H9 (cell line): ENCODE results near the gene VEGFA. TPM values are rescaled to one million over a fixed set of nuclear protein-coding genes. Genes with fewer than 3 reads are reported as not detected.

Experiments used
- DNase-seq: peaks from one replicate; pipeline ENCODE4 v3.0.0-alpha.2; 2017
- H2AFZ ChIP-seq: one replicate; pipeline ENCODE4 v1.6.1; 2013; ENCODE audit warnings: mild to moderate bottlenecking, low read length, control low read depth, moderate library complexity
- H2AK5ac ChIP-seq: 2 replicates; pipeline ENCODE4 v1.6.1; 2013; ENCODE audit warnings: low read length, control low read depth, mixed read lengths; ENCODE audit not compliant: insufficient read length
- H2BK120ac ChIP-seq: one replicate; pipeline ENCODE4 v1.6.1; 2013; ENCODE audit warnings: low read depth, mild to moderate bottlenecking, low read length, control low read depth, inconsistent platforms; ENCODE audit not compliant: poor library complexity, severe bottlenecking
- H2BK12ac ChIP-seq: 2 replicates; pipeline ENCODE4 v1.6.1; 2013; ENCODE audit warnings: low read length, control low read depth, mixed read lengths, low read depth; ENCODE audit not compliant: insufficient read length
- H2BK15ac ChIP-seq: 2 replicates; pipeline ENCODE4 v1.6.1; 2013; ENCODE audit warnings: low read depth, low read length, control low read depth
- H2BK20ac ChIP-seq: one replicate; pipeline ENCODE4 v1.6.1; 2013; ENCODE audit warnings: low read depth, mild to moderate bottlenecking, low read length, control low read depth, inconsistent platforms; ENCODE audit not compliant: poor library complexity, severe bottlenecking
- H2BK5ac ChIP-seq: 2 replicates; pipeline ENCODE4 v1.6.1; 2013; ENCODE audit warnings: low read length, control low read depth, mixed read lengths; ENCODE audit not compliant: insufficient read length
- H3K14ac ChIP-seq: 2 replicates; pipeline ENCODE4 v1.6.1; 2013; ENCODE audit warnings: low read length, control low read depth; ENCODE audit not compliant: insufficient read depth
- H3K18ac ChIP-seq: 2 replicates; pipeline ENCODE4 v1.6.1; 2013; ENCODE audit warnings: low read depth, mild to moderate bottlenecking, mixed read lengths, low read length, control low read depth; ENCODE audit not compliant: insufficient read length
- H3K23ac ChIP-seq: 2 replicates; pipeline ENCODE4 v1.6.1; 2013; ENCODE audit warnings: low read length, control low read depth, mixed read lengths, low read depth; ENCODE audit not compliant: insufficient read length
- H3K23me2 ChIP-seq: 2 replicates; pipeline ENCODE4 v1.6.1; 2013; ENCODE audit warnings: low read depth, mild to moderate bottlenecking, mixed read lengths, low read length, control low read depth; ENCODE audit not compliant: insufficient read length, poor library complexity, severe bottlenecking
- H3K27ac ChIP-seq: 2 replicates; pipeline ENCODE4 v1.5.1; 2013; ENCODE audit warnings: low read length, control low read depth, mixed read lengths, low read depth; ENCODE audit not compliant: insufficient read length
- H3K27me3 ChIP-seq: 2 replicates; pipeline ENCODE4 v1.6.1; 2013; ENCODE audit warnings: low read length, control low read depth, inconsistent platforms; ENCODE audit not compliant: insufficient read depth
- H3K4ac ChIP-seq: 2 replicates; pipeline ENCODE4 v1.6.1; 2013; ENCODE audit warnings: low read depth, mild to moderate bottlenecking, control low read depth, inconsistent platforms, low read length, moderate library complexity
- H3K4me1 ChIP-seq: 2 replicates; pipeline ENCODE4 v1.6.1; 2013; ENCODE audit warnings: low read length, control low read depth, inconsistent platforms; ENCODE audit not compliant: insufficient read depth
- H3K4me2 ChIP-seq: 2 replicates; pipeline ENCODE4 v1.6.1; 2013; ENCODE audit warnings: low read length, control low read depth, mixed read lengths; ENCODE audit not compliant: insufficient read length, insufficient read depth
- H3K56ac ChIP-seq: 2 replicates; pipeline ENCODE4 v1.6.1; 2013; ENCODE audit warnings: low read depth, mild to moderate bottlenecking, mixed read lengths, low read length, control low read depth; ENCODE audit not compliant: insufficient read length
- H3K79me1 ChIP-seq: 2 replicates; pipeline ENCODE4 v1.6.1; 2013; ENCODE audit warnings: low read depth, mild to moderate bottlenecking, moderate library complexity, low read length, control low read depth, inconsistent platforms; ENCODE audit not compliant: insufficient read depth, poor library complexity, severe bottlenecking
- H3K79me2 ChIP-seq: 2 replicates; pipeline ENCODE4 v1.6.1; 2013; ENCODE audit warnings: low read length, control low read depth, inconsistent platforms; ENCODE audit not compliant: insufficient read depth
- H3K9ac ChIP-seq: 2 replicates; pipeline ENCODE4 v1.6.1; 2013; ENCODE audit warnings: low read length, control low read depth, mixed read lengths; ENCODE audit not compliant: insufficient read length; ENCODE audit errors: extremely low read depth
- H3K9me3 ChIP-seq: one replicate; pipeline ENCODE4 v1.6.1; 2013; ENCODE audit warnings: low read depth, low read length, inconsistent platforms; ENCODE audit not compliant: control insufficient read depth
- H3T11ph ChIP-seq: one replicate; pipeline ENCODE4 v1.6.1; 2013; ENCODE audit warnings: mild to moderate bottlenecking, low read length, control low read depth, inconsistent platforms
- H4K20me1 ChIP-seq: one replicate; pipeline ENCODE4 v1.6.1; 2013; ENCODE audit not compliant: control insufficient read depth, insufficient read length, insufficient read depth
- H4K5ac ChIP-seq: 2 replicates; pipeline ENCODE4 v1.6.1; 2013; ENCODE audit warnings: low read depth, mild to moderate bottlenecking, mixed read lengths, low read length, control low read depth; ENCODE audit not compliant: insufficient read length
- H4K8ac ChIP-seq: replicated peaks from 2 replicates; pipeline ENCODE4 v1.6.1; 2013; ENCODE audit warnings: low read length, control low read depth, mixed read lengths, low read depth; ENCODE audit not compliant: insufficient read length
- H4K91ac ChIP-seq: 2 replicates; pipeline ENCODE4 v1.6.1; 2013; ENCODE audit warnings: low read depth, mild to moderate bottlenecking, moderate library complexity, mixed read lengths, low read length, control low read depth; ENCODE audit not compliant: insufficient read length
- H3K27ac Mint-ChIP-seq, 3 experiments: 2 replicates in 2 of 3; 3 replicates in 1 of 3; pipeline ENCODE4 v1.8.0; 2020 to 2021; ENCODE audit warnings: mixed read lengths in 3 of 3, mild to moderate bottlenecking in 1 of 3, moderate library complexity in 1 of 3
- H3K27me3 Mint-ChIP-seq: 2 replicates; pipeline ENCODE4 v1.8.0; 2021; ENCODE audit warnings: low read depth, mild to moderate bottlenecking, moderate library complexity, mixed read lengths
- H3K36me3 Mint-ChIP-seq, 3 experiments: 2 replicates in 2 of 3; 3 replicates in 1 of 3; pipeline ENCODE4 v1.8.0; 2020 to 2021; ENCODE audit warnings: low read depth in 3 of 3, mixed read lengths in 3 of 3; ENCODE audit not compliant: insufficient read depth in 1 of 3
- H3K4me1 Mint-ChIP-seq, 2 experiments: 2 replicates each; pipeline ENCODE4 v1.8.0; 2020; ENCODE audit warnings: mixed read lengths in 2 of 2
- H3K4me3 Mint-ChIP-seq, 2 experiments: 2 replicates in 1 of 2; 3 replicates in 1 of 2; pipeline ENCODE4 v1.8.0; 2020 to 2021; ENCODE audit warnings: mild to moderate bottlenecking in 2 of 2, mixed read lengths in 2 of 2, moderate library complexity in 1 of 2
- H3K9me3 Mint-ChIP-seq, 2 experiments: 2 replicates in 1 of 2; 3 replicates in 1 of 2; pipeline ENCODE4 v1.8.0; 2020; ENCODE audit warnings: mild to moderate bottlenecking in 2 of 2, mixed read lengths in 2 of 2, moderate library complexity in 1 of 2
- WGBS: extraction: QIAGEN DNeasy Blood & Tissue Kit; methylation state at CpG from one replicate; pipeline ENCODE4 v1.1.7; 2013; ENCODE audit warnings: missing lambda C conversion rate, low lambda C conversion rate, mixed read lengths; ENCODE audit not compliant: insufficient read length; ENCODE audit errors: extremely low coverage; 5-methylcytosine and 5-hydroxymethylcytosine counted together
- total RNA-seq: library from RNA; stranded (reverse); gene quantifications from 2 replicates; pipeline ENCODE4 v1.2.1, GENCODE V29; 2021
- TF ChIP-seq, protein P1 (sequence below): fragments of 200-600 bp; sonication (generic); conservative IDR thresholded peaks from 3 replicates; pipeline ENCODE4 v1.8.0; 2021; ENCODE audit warnings: antibody characterized with exemption, mild to moderate bottlenecking

Gene VEGFA
- total RNA-seq, 1 experiment from 2014 or later: 47.9 TPM

DNA sequence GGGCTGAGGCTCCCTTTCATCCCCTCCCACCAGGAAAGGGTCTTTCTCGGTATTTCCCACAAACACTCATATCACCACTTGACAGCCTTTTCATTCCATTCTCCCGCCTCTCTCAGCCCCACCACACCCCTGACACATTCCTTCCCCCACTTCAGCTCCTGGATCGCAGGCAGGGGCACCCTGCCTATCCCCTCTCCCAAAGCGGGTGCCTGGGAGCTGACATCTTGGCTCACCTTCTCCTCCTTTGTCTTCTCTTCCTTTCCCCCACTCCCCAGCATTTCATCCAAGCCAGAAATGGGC, 10.2 kb upstream of the VEGFA start:
- Histone ChIP-seq H3K4me2 (no peak overlapping the region), H3K79me2 (no peaks in the 10 kb centered on the region), H2AFZ (no peak overlapping the region), H2AK5ac (no peak overlapping the region), H3K4me1 (peaks cover 3% of the 10 kb centered on the region; the same call in 1 of the 2 replicates), H3K56ac (no peak overlapping the region), H3K14ac (no peak overlapping the region), H3K27ac (no peak overlapping the region), H2BK5ac (no peak overlapping the region), H3K18ac (no peak overlapping the region), H2BK120ac (no peak overlapping the region), H3K4ac (no peak overlapping the region), H2BK15ac (no peak overlapping the region), H3K9me3 (no peaks in the 10 kb centered on the region), H3K79me1 (no peaks in the 10 kb centered on the region), H2BK12ac (no peak overlapping the region), H2BK20ac (no peak overlapping the region), H3K23ac (no peak overlapping the region), H4K8ac (no peak overlapping the region), H4K91ac (no peak overlapping the region), H3K27me3 (no peaks in the 10 kb centered on the region), H4K5ac (no peak overlapping the region), H4K20me1 (no peaks in the 10 kb centered on the region), H3K9ac (no peak overlapping the region), H3K23me2 (no peaks in the 10 kb centered on the region), H3T11ph (no peak overlapping the region)
- no peak overlapping the region for H3K4me3 Mint-ChIP-seq
- H3K9me3 Mint-ChIP-seq: no peaks in the 10 kb centered on the region; a peak in 1 of 5 replicates
- H3K27ac Mint-ChIP-seq: no peak overlapping the region; a peak in 1 of 7 replicates
- H3K4me1 Mint-ChIP-seq: peaks cover 36 to 52% of the 10 kb centered on the region in 2 experiments
- TF ChIP-seq, protein P1, sequence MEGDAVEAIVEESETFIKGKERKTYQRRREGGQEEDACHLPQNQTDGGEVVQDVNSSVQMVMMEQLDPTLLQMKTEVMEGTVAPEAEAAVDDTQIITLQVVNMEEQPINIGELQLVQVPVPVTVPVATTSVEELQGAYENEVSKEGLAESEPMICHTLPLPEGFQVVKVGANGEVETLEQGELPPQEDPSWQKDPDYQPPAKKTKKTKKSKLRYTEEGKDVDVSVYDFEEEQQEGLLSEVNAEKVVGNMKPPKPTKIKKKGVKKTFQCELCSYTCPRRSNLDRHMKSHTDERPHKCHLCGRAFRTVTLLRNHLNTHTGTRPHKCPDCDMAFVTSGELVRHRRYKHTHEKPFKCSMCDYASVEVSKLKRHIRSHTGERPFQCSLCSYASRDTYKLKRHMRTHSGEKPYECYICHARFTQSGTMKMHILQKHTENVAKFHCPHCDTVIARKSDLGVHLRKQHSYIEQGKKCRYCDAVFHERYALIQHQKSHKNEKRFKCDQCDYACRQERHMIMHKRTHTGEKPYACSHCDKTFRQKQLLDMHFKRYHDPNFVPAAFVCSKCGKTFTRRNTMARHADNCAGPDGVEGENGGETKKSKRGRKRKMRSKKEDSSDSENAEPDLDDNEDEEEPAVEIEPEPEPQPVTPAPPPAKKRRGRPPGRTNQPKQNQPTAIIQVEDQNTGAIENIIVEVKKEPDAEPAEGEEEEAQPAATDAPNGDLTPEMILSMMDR: no peak
- H3K27me3 Mint-ChIP-seq: peaks cover 4% of the 10 kb centered on the region
- WGBS: no CpG with 5 or more reads among the region's 4 CpGs
- no peak for DNase-seq
- H3K36me3 Mint-ChIP-seq: no peaks in the 10 kb centered on the region
